Esophagus muscularis mucosa (tissue), 4 donors: ENCODE results near the gene UGT1A3.

ENCODE experiments used
- EP300 ChIP-seq: sonication (generic); formaldehyde crosslinking; IDR thresholded peaks from one replicate; pipeline ENCODE4 v1.6.1; 2017; ENCODE audit warnings: antibody characterized with exemption
- POLR2A ChIP-seq: fragments of 450-650 bp; IDR thresholded peaks from one replicate; pipeline ENCODE4 v1.6.1; 2017; ENCODE audit warnings: antibody characterized with exemption, moderate library complexity, mild to moderate bottlenecking, low read depth
- POLR2AphosphoS5 ChIP-seq, 2 donors: sonication (generic); formaldehyde crosslinking; IDR thresholded peaks; one replicate each; pipeline ENCODE4 v1.6.1; 2017; ENCODE audit warnings: antibody characterized with exemption in 2 of 2
- TF ChIP-seq, protein P1 (sequence below), 3 experiments: fragments of 200-600 bp in 2 of 3; fragments of 450-650 bp in 1 of 3; sonication (generic) in 2 of 3; IDR thresholded peaks; one replicate each; pipeline ENCODE4 v1.5.1; 2017 to 2019; ENCODE audit warnings: antibody characterized with exemption in 3 of 3, mild to moderate bottlenecking in 2 of 3, moderate library complexity in 1 of 3

- TF ChIP-seq, protein P1, sequence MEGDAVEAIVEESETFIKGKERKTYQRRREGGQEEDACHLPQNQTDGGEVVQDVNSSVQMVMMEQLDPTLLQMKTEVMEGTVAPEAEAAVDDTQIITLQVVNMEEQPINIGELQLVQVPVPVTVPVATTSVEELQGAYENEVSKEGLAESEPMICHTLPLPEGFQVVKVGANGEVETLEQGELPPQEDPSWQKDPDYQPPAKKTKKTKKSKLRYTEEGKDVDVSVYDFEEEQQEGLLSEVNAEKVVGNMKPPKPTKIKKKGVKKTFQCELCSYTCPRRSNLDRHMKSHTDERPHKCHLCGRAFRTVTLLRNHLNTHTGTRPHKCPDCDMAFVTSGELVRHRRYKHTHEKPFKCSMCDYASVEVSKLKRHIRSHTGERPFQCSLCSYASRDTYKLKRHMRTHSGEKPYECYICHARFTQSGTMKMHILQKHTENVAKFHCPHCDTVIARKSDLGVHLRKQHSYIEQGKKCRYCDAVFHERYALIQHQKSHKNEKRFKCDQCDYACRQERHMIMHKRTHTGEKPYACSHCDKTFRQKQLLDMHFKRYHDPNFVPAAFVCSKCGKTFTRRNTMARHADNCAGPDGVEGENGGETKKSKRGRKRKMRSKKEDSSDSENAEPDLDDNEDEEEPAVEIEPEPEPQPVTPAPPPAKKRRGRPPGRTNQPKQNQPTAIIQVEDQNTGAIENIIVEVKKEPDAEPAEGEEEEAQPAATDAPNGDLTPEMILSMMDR (IDR thresholded peaks at IDR 0.05), result no peak
- no peak for TF ChIP-seq POLR2A
- TF ChIP-seq POLR2AphosphoS5 (IDR thresholded peaks at IDR 0.05), result no peak
- no peak for TF ChIP-seq EP300
Observed at GRCh38 chr2:233791883-233792329, 63.1 kb downstream of the UGT1A3 start.
